ENCODE measurements around the gene TRAT1.

Gene TRAT1

GRCh38 chr3:108822123-108822897 lies at the start of gene TRAT1:
TRAT1 (plus strand) TSS chr3:108822786; CDS start chr3:108822928, 142 bp downstream.
- in situ Hi-C loops (cut with HindIII; ENCODE audit: low sequenced_read_pairs), result loop anchor here (5.0 kb wide), 1 partner anchor 60 kb away; no protein-coding TSS in a partner anchor

- in situ Hi-C loops (cut with HindIII; ENCODE audit: low sequenced_read_pairs), result no loop called here
Measured at GRCh38 chr3:108775649-108776048, 46.9 kb upstream of the TRAT1 start.

- in situ Hi-C loops (cut with HindIII; ENCODE audit: low sequenced_read_pairs), result no loop called here
Measured at GRCh38 chr3:108779496-108779895, 43.1 kb upstream of the TRAT1 start.

- in situ Hi-C loops (cut with HindIII; ENCODE audit: low sequenced_read_pairs), result no loop called here
Measured at GRCh38 chr3:108780235-108780634, 42.4 kb upstream of the TRAT1 start.

GRCh38 chr3:108791473-108791872 lies 31.1 kb upstream of the TRAT1 start:
- in situ Hi-C loops (cut with HindIII; ENCODE audit: low sequenced_read_pairs), result no loop called here

- in situ Hi-C loops (cut with HindIII; ENCODE audit: low sequenced_read_pairs), result no loop called here
Measured at GRCh38 chr3:108804437-108804836, 18.1 kb upstream of the TRAT1 start.

GRCh38 chr3:108804966-108805365 lies 17.6 kb upstream of the TRAT1 start:
- in situ Hi-C loops (cut with HindIII; ENCODE audit: low sequenced_read_pairs), result no loop called here

GRCh38 chr3:108806316-108806715 lies 16.3 kb upstream of the TRAT1 start:
- in situ Hi-C loops (cut with HindIII; ENCODE audit: low sequenced_read_pairs), result no loop called here

- in situ Hi-C loops (cut with HindIII; ENCODE audit: low sequenced_read_pairs), result no loop called here
Measured at GRCh38 chr3:108818404-108818803, 4.2 kb upstream of the TRAT1 start.

- in situ Hi-C loops (cut with HindIII; ENCODE audit: low sequenced_read_pairs), result loop anchor here (5.0 kb wide), 1 partner anchor 58 kb away; no protein-coding TSS in a partner anchor
Measured at GRCh38 chr3:108820586-108820985, 2.0 kb upstream of the TRAT1 start.

GRCh38 chr3:108823227-108823626 lies 641 bp downstream of the TRAT1 start:
- in situ Hi-C loops (cut with HindIII; ENCODE audit: low sequenced_read_pairs), result loop anchor here (5.0 kb wide), 1 partner anchor 61 kb away; no protein-coding TSS in a partner anchor

GRCh38 chr3:108823803-108824202 lies 1.2 kb downstream of the TRAT1 start:
- in situ Hi-C loops (cut with HindIII; ENCODE audit: low sequenced_read_pairs), result loop anchor here (5.0 kb wide), 1 partner anchor 62 kb away; no protein-coding TSS in a partner anchor

GRCh38 chr3:108826309-108827187 lies 4.0 kb downstream of the TRAT1 start:
- in situ Hi-C loops (cut with HindIII; ENCODE audit: low sequenced_read_pairs), result no loop called here

GRCh38 chr3:108830381-108830780 lies 7.8 kb downstream of the TRAT1 start:
- in situ Hi-C loops (cut with HindIII; ENCODE audit: low sequenced_read_pairs), result no loop called here

GRCh38 chr3:108830991-108831614 lies 8.5 kb downstream of the TRAT1 start:
- in situ Hi-C loops (cut with HindIII; ENCODE audit: low sequenced_read_pairs), result no loop called here

GRCh38 chr3:108833611-108834010 lies 11.0 kb downstream of the TRAT1 start:
- in situ Hi-C loops (cut with HindIII; ENCODE audit: low sequenced_read_pairs), result no loop called here

GRCh38 chr3:108834551-108834950 lies 12.0 kb downstream of the TRAT1 start:
- in situ Hi-C loops (cut with HindIII; ENCODE audit: low sequenced_read_pairs), result no loop called here

- in situ Hi-C loops (cut with HindIII; ENCODE audit: low sequenced_read_pairs), result no loop called here
Measured at GRCh38 chr3:108835101-108835500, 12.5 kb downstream of the TRAT1 start.

GRCh38 chr3:108838436-108838835 lies 15.8 kb downstream of the TRAT1 start:
- in situ Hi-C loops (cut with HindIII; ENCODE audit: low sequenced_read_pairs), result no loop called here

GRCh38 chr3:108845709-108846293 lies 23.2 kb downstream of the TRAT1 start:
- in situ Hi-C loops (cut with HindIII; ENCODE audit: low sequenced_read_pairs), result no loop called here

- in situ Hi-C loops (cut with HindIII; ENCODE audit: low sequenced_read_pairs), result no loop called here
Measured at GRCh38 chr3:108847187-108847586, 24.6 kb downstream of the TRAT1 start.
